ENCODE measurements around the gene ETS1.

GRCh38 chr11:128467041-128467440 is 120.3 kb downstream of the ETS1 start:
- no peak for TF ChIP-seq CTCF (IDR thresholded peaks at IDR 0.05; ENCODE audit: poor library complexity, severe bottlenecking)
- TF ChIP-seq REST (IDR thresholded peaks at IDR 0.05; ENCODE audit: borderline replicate concordance): no peak
- TF ChIP-seq RAD21 (conservative IDR thresholded peaks at IDR 0.05): no peak
- TF ChIP-seq TAF1 (IDR thresholded peaks at IDR 0.05; ENCODE audit: low read depth): no peak
- TF ChIP-seq EZH2 (IDR thresholded peaks at IDR 0.05; ENCODE audit: borderline replicate concordance, insufficient read depth, low read length, poor library complexity, severe bottlenecking): no peak
- TF ChIP-seq POLR2AphosphoS5 (IDR thresholded peaks at IDR 0.05): no peak
- TF ChIP-seq EP300 (conservative IDR thresholded peaks at IDR 0.05; ENCODE audit: poor library complexity, severe bottlenecking): no peak
